IPS-NIHi11 (cell line): Measurements from ENCODE around the gene BRF1.
"Not testable (repeated sequence)": the region's sequence is repeated elsewhere in the genome, so short reads cannot be mapped to it uniquely, and the experiment has no call there.

Source experiments
- DNase-seq: peaks from one replicate; pipeline ENCODE4 v3.0.0; 2012; ENCODE audit warnings: mixed read lengths, low spot score

BRF1 gene

GRCh38 chr14:105300542-105301102, at the start of gene BRF1:
BRF1 (minus strand) TSS chr14:105301001; CDS start chr14:105300629, 372 bp downstream.
- peak; percentile 98 for DNase-seq

- DNase-seq, result no peak
Measured at GRCh38 chr14:105349992-105350391, 49.2 kb upstream of the BRF1 start.

GRCh38 chr14:105348945-105349699, 48.3 kb upstream of the BRF1 start:
- DNase-seq, result no peak

- DNase-seq, result no peak
Measured at GRCh38 chr14:105348169-105348944, 47.6 kb upstream of the BRF1 start.

- no peak for DNase-seq
Measured at GRCh38 chr14:105347587-105347968, 46.8 kb upstream of the BRF1 start.

- DNase-seq, result no peak
Measured at GRCh38 chr14:105346876-105347586, 46.2 kb upstream of the BRF1 start.

GRCh38 chr14:105346200-105346533, 45.4 kb upstream of the BRF1 start:
- no peak for DNase-seq

GRCh38 chr14:105343194-105343593, 42.4 kb upstream of the BRF1 start:
- no peak for DNase-seq

- no peak for DNase-seq
Measured at GRCh38 chr14:105340821-105341733, 40.3 kb upstream of the BRF1 start.

GRCh38 chr14:105337966-105338741, 37.4 kb upstream of the BRF1 start:
- no peak for DNase-seq

GRCh38 chr14:105337433-105337832, 36.6 kb upstream of the BRF1 start:
- DNase-seq, result no peak

- DNase-seq, result no peak
Measured at GRCh38 chr14:105336477-105337287, 35.9 kb upstream of the BRF1 start.

- DNase-seq, result no peak
Measured at GRCh38 chr14:105335735-105336476, 35.1 kb upstream of the BRF1 start.

- not testable (repeated sequence) for DNase-seq
Measured at GRCh38 chr14:105335231-105335542, 34.4 kb upstream of the BRF1 start.

GRCh38 chr14:105334383-105335230, 33.8 kb upstream of the BRF1 start:
- DNase-seq, result no peak

GRCh38 chr14:105333613-105334364, 33.0 kb upstream of the BRF1 start:
- DNase-seq, result no peak

- DNase-seq, result no peak
Measured at GRCh38 chr14:105333020-105333490, 32.3 kb upstream of the BRF1 start.
